Ovary (tissue), 9 donors: ENCODE data around the gene SGCB. TPM values are rescaled to one million over a fixed set of nuclear protein-coding genes. Genes with fewer than 3 reads are reported as not detected.

ENCODE experiments used
- DNase-seq, 5 donors: peaks; one replicate each; pipeline ENCODE4 v3.0.0-alpha.2; 2019 to 2020
- H3K27ac ChIP-seq, 2 donors: fragments of 200-600 bp; one replicate each; pipeline versions ENCODE4 v1.5.1 to v1.8.0; 2019 to 2022
- H3K27me3 ChIP-seq: fragments of 200-600 bp; one replicate; pipeline ENCODE4 v1.8.0; 2022
- H3K36me3 ChIP-seq: fragments of 200-600 bp; sonication (generic); one replicate; pipeline ENCODE4 v1.5.1; 2019
- H3K4me1 ChIP-seq: one replicate; pipeline ENCODE4 v1.8.1; 2013; ENCODE audit warnings: mild to moderate bottlenecking, moderate library complexity; ENCODE audit not compliant: insufficient read depth
- H3K4me3 ChIP-seq: fragments of 200-600 bp; sonication (generic); one replicate; pipeline ENCODE4 v1.5.1; 2017
- H3K9me3 ChIP-seq, 2 donors: fragments of 200-600 bp in 1 of 2; sonication (generic) in 1 of 2; one replicate each; pipeline versions ENCODE4 v1.5.1 to v1.8.1; 2013 to 2019; ENCODE audit warnings: mild to moderate bottlenecking in 1 of 2, moderate library complexity in 1 of 2
- EP300 ChIP-seq: sonication (generic); formaldehyde crosslinking; IDR thresholded peaks from one replicate; pipeline ENCODE4 v1.6.1; 2017; ENCODE audit warnings: antibody characterized with exemption
- POLR2A ChIP-seq: fragments of 450-650 bp; IDR thresholded peaks from one replicate; pipeline ENCODE4 v1.6.1; 2017; ENCODE audit warnings: antibody characterized with exemption, mild to moderate bottlenecking, moderate library complexity
- WGBS, 3 donors: extraction: QIAGEN DNeasy Blood & Tissue Kit in 1 of 3; methylation state at CpG; one replicate each; pipeline versions ENCODE4 v1.1.5 to v1.1.7; 2013 to 2017; 5-methylcytosine and 5-hydroxymethylcytosine counted together
- intact Hi-C, 4 donors: fragments of 100-400 bp; cut with DNase I; formaldehyde crosslinking; loops; one replicate each; pipeline versions ENCODE4 v1.11.0 to v1.15.1; 2022 to 2023
- polyA plus RNA-seq, 2 donors: library from polyadenylated mRNA; stranded (reverse); fragments of 200-250 nt in 1 of 2; fragments of 350-450 nt in 1 of 2; fragmentation: Illumina TruSeq in 1 of 2; extraction: RNeasy Lipid Tissue Mini Kit (QIAGEN cat#74804) in 1 of 2; gene quantifications; one replicate each; pipeline ENCODE4 v1.2.3, GENCODE V29; 2013 to 2014
- total RNA-seq, 7 donors: library from RNA; depleted of rRNA in 2 of 7; stranded (reverse); fragments of >200 nt in 2 of 7; fragmentation: NEBNext Ultra II Directional in 3 of 7; extraction: Animal tissue kit (Norgen Biotek cat#: 25700) in 3 of 7; gene quantifications; one replicate each; pipeline versions ENCODE4 v1.1.0 to v1.2.4, GENCODE V29; 2016 to 2023
- TF ChIP-seq, protein P1 (sequence below), 3 donors: fragments of 450-650 bp in 2 of 3; fragments of 200-600 bp in 1 of 3; IDR thresholded peaks; one replicate each; pipeline versions ENCODE4 v1.5.1 to v1.8.0; 2016 to 2022; ENCODE audit warnings: antibody characterized with exemption in 3 of 3, mild to moderate bottlenecking in 1 of 3
- donor health status: DM: no; HTN: no; CAD: no; lungs with moderate emphysema.
- donor health status: DM: no; HTN: no; CAD: no.
- donor health status: Bipolar disorder and iron deficiency.
- donor health status: DM: yes; HTN: yes; CAD: no.
- donor health status: DM: no; HTN: no; CAD: no.
- donor health status: DM: yes; HTN: yes; CAD: no.

SGCB gene
- total and polyA plus RNA-seq, 9 donors, result 21.3 to 58.2 (median 32.7) TPM

DNA sequence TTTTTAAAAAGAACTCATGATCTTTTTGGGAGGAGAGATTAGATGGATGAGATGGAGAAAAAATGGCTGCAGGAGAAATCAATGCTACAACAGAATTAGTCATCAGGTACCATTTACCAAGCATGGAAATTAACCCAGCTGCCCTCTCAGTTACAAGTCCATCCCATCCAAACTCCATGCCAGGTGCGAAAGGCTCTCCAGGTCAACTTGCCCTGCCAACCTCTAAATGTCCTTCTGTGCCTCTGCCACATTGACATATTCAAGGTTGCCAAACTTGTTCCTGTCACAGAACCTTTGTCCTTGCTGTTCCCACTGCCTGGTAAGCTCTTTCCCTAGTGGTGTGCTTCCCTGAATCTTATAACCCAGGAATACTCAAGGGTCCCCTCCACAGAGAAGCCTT is 20.2 kb upstream of the SGCB start:
- intact Hi-C loops, result no loop called here
- no peaks in the 10 kb centered on the region for H3K9me3 ChIP-seq
- no peak overlapping the region for H3K4me3 ChIP-seq
- H3K36me3 ChIP-seq, result no peaks in the 10 kb centered on the region
- no peaks in the 10 kb centered on the region for H3K27me3 ChIP-seq
- no peak for DNase-seq
- H3K4me1 ChIP-seq, result no peaks in the 10 kb centered on the region
- WGBS, 3 donors, result 85 to 100% (median 93%) methylated on average over 1 of the region's 1 CpG
- TF ChIP-seq EP300 (no peak), POLR2A (no peak)
- TF ChIP-seq, protein P1, sequence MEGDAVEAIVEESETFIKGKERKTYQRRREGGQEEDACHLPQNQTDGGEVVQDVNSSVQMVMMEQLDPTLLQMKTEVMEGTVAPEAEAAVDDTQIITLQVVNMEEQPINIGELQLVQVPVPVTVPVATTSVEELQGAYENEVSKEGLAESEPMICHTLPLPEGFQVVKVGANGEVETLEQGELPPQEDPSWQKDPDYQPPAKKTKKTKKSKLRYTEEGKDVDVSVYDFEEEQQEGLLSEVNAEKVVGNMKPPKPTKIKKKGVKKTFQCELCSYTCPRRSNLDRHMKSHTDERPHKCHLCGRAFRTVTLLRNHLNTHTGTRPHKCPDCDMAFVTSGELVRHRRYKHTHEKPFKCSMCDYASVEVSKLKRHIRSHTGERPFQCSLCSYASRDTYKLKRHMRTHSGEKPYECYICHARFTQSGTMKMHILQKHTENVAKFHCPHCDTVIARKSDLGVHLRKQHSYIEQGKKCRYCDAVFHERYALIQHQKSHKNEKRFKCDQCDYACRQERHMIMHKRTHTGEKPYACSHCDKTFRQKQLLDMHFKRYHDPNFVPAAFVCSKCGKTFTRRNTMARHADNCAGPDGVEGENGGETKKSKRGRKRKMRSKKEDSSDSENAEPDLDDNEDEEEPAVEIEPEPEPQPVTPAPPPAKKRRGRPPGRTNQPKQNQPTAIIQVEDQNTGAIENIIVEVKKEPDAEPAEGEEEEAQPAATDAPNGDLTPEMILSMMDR (IDR thresholded peaks at IDR 0.05), result no peak
- H3K27ac ChIP-seq, result no peak overlapping the region

GRCh38 chr4:52057196-52057595 is 19.1 kb upstream of the SGCB start:
- Histone ChIP-seq H3K4me1 (no peaks in the 10 kb centered on the region), H3K27ac (no peak overlapping the region), H3K27me3 (no peaks in the 10 kb centered on the region), H3K9me3 (peaks cover 0 to under 1% of the 10 kb centered on the region in 2 donors), H3K36me3 (no peaks in the 10 kb centered on the region), H3K4me3 (no peak overlapping the region)
- intact Hi-C loops, result no loop called here
- DNase-seq, result no peak
- TF ChIP-seq EP300 (no peak), POLR2A (no peak)
- TF ChIP-seq, protein P1 (IDR thresholded peaks at IDR 0.05), result no peak

GRCh38 chr4:52054254-52054653 is 16.2 kb upstream of the SGCB start:
- no peak for DNase-seq
- TF ChIP-seq EP300 (no peak), POLR2A (no peak)
- TF ChIP-seq, protein P1 (IDR thresholded peaks at IDR 0.05), result no peak
- H3K27me3 ChIP-seq, result no peaks in the 10 kb centered on the region
- H3K36me3 ChIP-seq, result no peaks in the 10 kb centered on the region
- 92 to 97% (median 94%) methylated on average over 3 of the region's 3 CpGs for WGBS, 3 donors
- no peak overlapping the region for H3K4me3 ChIP-seq
- H3K4me1 ChIP-seq, result no peaks in the 10 kb centered on the region
- H3K27ac ChIP-seq, result no peak overlapping the region
- intact Hi-C loops, result no loop called here
- H3K9me3 ChIP-seq, result peaks cover 0 to 9% of the 10 kb centered on the region in 2 donors

- peak overlapping the region; percentile 47 for H3K4me3 ChIP-seq
- DNase-seq, result no peak
- H3K27me3 ChIP-seq, result no peaks in the 10 kb centered on the region
- TF ChIP-seq POLR2A, result no peak
- TF ChIP-seq, protein P1 (IDR thresholded peaks at IDR 0.05), result no peak
- TF ChIP-seq EP300, result no peak
- no peaks in the 10 kb centered on the region for H3K4me1 ChIP-seq
- no peak overlapping the region for H3K27ac ChIP-seq
- peaks cover 0 to 9% of the 10 kb centered on the region in 2 donors for H3K9me3 ChIP-seq
- intact Hi-C loops, result no loop called here
- H3K36me3 ChIP-seq, result no peaks in the 10 kb centered on the region
- 66 to 70% (median 68%) methylated on average over 7 of the region's 7 CpGs for WGBS, 3 donors
Measured at GRCh38 chr4:52052475-52052780, 14.3 kb upstream of the SGCB start.
